ENCODE data around the gene KLHL7. TPM values are rescaled to one million over a fixed set of nuclear protein-coding genes. Genes with fewer than 3 reads are reported as not detected.
"Not testable (repeated sequence)": the region's sequence is repeated elsewhere in the genome, so short reads cannot be mapped to it uniquely, and the experiment has no call there.

Gene KLHL7
- total and polyA plus RNA-seq, 7 donors: 10.6 to 18.0 (median 13.6) TPM

- Histone ChIP-seq H3K27me3 (ENCODE audit: insufficient read depth in 3 of 3, low read length in 2 of 3) (no peaks in the 10 kb centered on the region), H3K9me3 (no peaks in the 10 kb centered on the region), H3K27ac (no peak overlapping the region), H3K4me3 (no peak overlapping the region), H3K4me1 (no peaks in the 10 kb centered on the region), H3K36me3 (ENCODE audit: insufficient read depth in 1 of 2, low read depth in 1 of 2) (no peaks in the 10 kb centered on the region)
- no peak for TF ChIP-seq CTCF (IDR thresholded peaks at IDR 0.05)
- no peak for ATAC-seq
- intact Hi-C loops (cut with DNase I): no loop called here
- 82 to 83% (median 82%) methylated on average over 10 of the region's 10 CpGs for WGBS, 3 donors
- DNase-seq: no peak
Measured at GRCh38 chr7:23220690-23221305, 115.2 kb downstream of the KLHL7 start.

- no peaks in the 10 kb centered on the region for H3K9me3 ChIP-seq
Measured at GRCh38 chr7:23222439-23223030, 117.0 kb downstream of the KLHL7 start.

GRCh38 chr7:23224364-23224763, 118.8 kb downstream of the KLHL7 start:
- H3K36me3 ChIP-seq (ENCODE audit: insufficient read depth in 1 of 2, low read depth in 1 of 2); H3K4me1 ChIP-seq; H3K4me3 ChIP-seq; intact Hi-C loops (cut with DNase I); H3K9me3 ChIP-seq; ATAC-seq; H3K27me3 ChIP-seq (ENCODE audit: insufficient read depth in 3 of 3, low read length in 2 of 3); DNase-seq; H3K27ac ChIP-seq: not testable (repeated sequence)
- WGBS, 3 donors: 85 to 90% (median 89%) methylated on average over 4 of the region's 4 CpGs

More at GRCh38 chr7:23222439-23223030, 117.0 kb downstream of the KLHL7 start:
- Histone ChIP-seq H3K27ac (no peak overlapping the region), H3K4me1 (no peaks in the 10 kb centered on the region), H3K27me3 (ENCODE audit: insufficient read depth in 3 of 3, low read length in 2 of 3) (no peaks in the 10 kb centered on the region), H3K4me3 (no peak overlapping the region), H3K36me3 (ENCODE audit: insufficient read depth in 1 of 2, low read depth in 1 of 2) (no peaks in the 10 kb centered on the region)
- intact Hi-C loops (cut with DNase I): no loop called here
- TF ChIP-seq CTCF (IDR thresholded peaks at IDR 0.05): no peak
- ATAC-seq: no peak
- DNase-seq: no peak
- 23 to 27% (median 24%) methylated on average over 5 of the region's 5 CpGs for WGBS, 3 donors

GRCh38 chr7:23226844-23227450, 121.4 kb downstream of the KLHL7 start:
- WGBS, 3 donors: 72 to 79% (median 73%) methylated on average over 4 of the region's 4 CpGs
- Histone ChIP-seq H3K9me3 (peaks cover 5% of the 10 kb centered on the region), H3K27me3 (ENCODE audit: insufficient read depth in 3 of 3, low read length in 2 of 3) (no peaks in the 10 kb centered on the region), H3K27ac (no peak overlapping the region), H3K4me1 (no peaks in the 10 kb centered on the region), H3K4me3 (no peak overlapping the region), H3K36me3 (ENCODE audit: insufficient read depth in 1 of 2, low read depth in 1 of 2) (no peaks in the 10 kb centered on the region)
- TF ChIP-seq CTCF (IDR thresholded peaks at IDR 0.05): no peak
- intact Hi-C loops (cut with DNase I): no loop called here
- no peak for DNase-seq
- ATAC-seq: no peak

Other genes with a start within 250 kb of the KLHL7 start
- 10 to 100 TPM; 24.0 to 63.9 (median 50.5) TPM for gene HYCC1, start 91.7 kb upstream of the KLHL7 start, total RNA-seq
- 10 to 100 TPM; 14.6 to 30.1 (median 15.6) TPM for gene HYCC1, start 91.7 kb upstream of the KLHL7 start, polyA plus RNA-seq
- gene NUP42, start 76.3 kb downstream of the KLHL7 start, total RNA-seq: 10 to 100 TPM; 13.9 to 18.3 (median 16.2) TPM
- gene NUP42, start 76.3 kb downstream of the KLHL7 start, polyA plus RNA-seq: 10 to 100 TPM; 12.8 to 17.4 (median 16.6) TPM
- gene GPNMB, start 141.0 kb downstream of the KLHL7 start, total RNA-seq: 10 to 100 TPM; 11.2 to 24.9 (median 17.6) TPM
- gene GPNMB, start 141.0 kb downstream of the KLHL7 start, polyA plus RNA-seq: 10 to 100 TPM in 1 of 3 donors, 1 to 10 TPM in 2; 4.3 to 10.7 (median 7.6) TPM
- 100 to 1,000 TPM in 2 of 4 donors, 10 to 100 TPM in 2; 79.5 to 109 (median 98.3) TPM for gene MALSU1, start 193.6 kb downstream of the KLHL7 start, total RNA-seq
- gene MALSU1, start 193.6 kb downstream of the KLHL7 start, polyA plus RNA-seq: 100 to 1,000 TPM in 1 of 3 donors, 10 to 100 TPM in 2; 65.2 to 108 (median 75.2) TPM

Data from psoas muscle (tissue), 8 donors.